Measurements from ENCODE around the gene PPP1R3F. TPM values are rescaled to one million over a fixed set of nuclear protein-coding genes. Genes with fewer than 3 reads are reported as not detected.

The PPP1R3F gene
- total RNA-seq, 3 donors from 2014 or later = 5.9 to 7.9 (median 7.2) TPM

DNA sequence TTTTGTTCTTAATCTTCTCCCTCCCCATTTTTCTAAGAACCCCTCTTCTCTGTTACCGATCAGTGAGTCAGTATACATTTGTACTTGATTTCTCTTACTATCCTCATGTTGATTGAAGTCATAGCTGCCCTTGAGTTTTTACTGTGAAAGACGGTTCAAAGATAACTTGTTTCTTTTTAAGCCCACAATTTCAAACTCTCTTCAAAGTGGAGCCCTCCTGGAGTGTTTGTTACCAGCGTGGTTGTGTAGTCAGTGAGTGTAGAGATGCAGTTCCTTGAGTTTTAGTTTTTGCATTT is 7.9 kb downstream of the PPP1R3F start:
- no peaks in the 10 kb centered on the region for H3K9me3 ChIP-seq
- TF ChIP-seq, protein P1, sequence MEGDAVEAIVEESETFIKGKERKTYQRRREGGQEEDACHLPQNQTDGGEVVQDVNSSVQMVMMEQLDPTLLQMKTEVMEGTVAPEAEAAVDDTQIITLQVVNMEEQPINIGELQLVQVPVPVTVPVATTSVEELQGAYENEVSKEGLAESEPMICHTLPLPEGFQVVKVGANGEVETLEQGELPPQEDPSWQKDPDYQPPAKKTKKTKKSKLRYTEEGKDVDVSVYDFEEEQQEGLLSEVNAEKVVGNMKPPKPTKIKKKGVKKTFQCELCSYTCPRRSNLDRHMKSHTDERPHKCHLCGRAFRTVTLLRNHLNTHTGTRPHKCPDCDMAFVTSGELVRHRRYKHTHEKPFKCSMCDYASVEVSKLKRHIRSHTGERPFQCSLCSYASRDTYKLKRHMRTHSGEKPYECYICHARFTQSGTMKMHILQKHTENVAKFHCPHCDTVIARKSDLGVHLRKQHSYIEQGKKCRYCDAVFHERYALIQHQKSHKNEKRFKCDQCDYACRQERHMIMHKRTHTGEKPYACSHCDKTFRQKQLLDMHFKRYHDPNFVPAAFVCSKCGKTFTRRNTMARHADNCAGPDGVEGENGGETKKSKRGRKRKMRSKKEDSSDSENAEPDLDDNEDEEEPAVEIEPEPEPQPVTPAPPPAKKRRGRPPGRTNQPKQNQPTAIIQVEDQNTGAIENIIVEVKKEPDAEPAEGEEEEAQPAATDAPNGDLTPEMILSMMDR (IDR thresholded peaks at IDR 0.05) = no peak
- TF ChIP-seq POLR2AphosphoS5 (IDR thresholded peaks at IDR 0.05) (no peak), POLR2A (IDR thresholded peaks at IDR 0.05) (no peak)
- intact Hi-C loops (cut with DNase I; ENCODE audit: low total_unique reads) = no loop called here

GRCh38 chrX:49278081-49278480 is 8.5 kb downstream of the PPP1R3F start:
- H3K4me1 ChIP-seq = no peaks in the 10 kb centered on the region
- no peaks in the 10 kb centered on the region for H3K36me3 ChIP-seq
- intact Hi-C loops (cut with DNase I; ENCODE audit: low total_unique reads) = no loop called here
- no peak overlapping the region for H3K4me3 ChIP-seq
- TF ChIP-seq POLR2A (IDR thresholded peaks at IDR 0.05) (no peak), POLR2AphosphoS5 (IDR thresholded peaks at IDR 0.05) (no peak)
- TF ChIP-seq, protein P1 (IDR thresholded peaks at IDR 0.05) = no peak
- no peak for DNase-seq (ENCODE audit: low spot score in 2 of 2)
- H3K27me3 ChIP-seq = peaks cover 0 to 60% of the 10 kb centered on the region in 2 donors
- no peaks in the 10 kb centered on the region for H3K9me3 ChIP-seq
- no peak overlapping the region for H3K27ac ChIP-seq

More for the DNA sequence above, 7.9 kb downstream of the PPP1R3F start:
- no peaks in the 10 kb centered on the region for H3K4me1 ChIP-seq
- peaks cover 0 to 60% of the 10 kb centered on the region in 2 donors for H3K27me3 ChIP-seq
- H3K27ac ChIP-seq = peak overlapping the region; percentile 33 to 56
- H3K4me3 ChIP-seq = no peak overlapping the region
- H3K36me3 ChIP-seq = no peaks in the 10 kb centered on the region
- DNase-seq (ENCODE audit: low spot score in 2 of 2) = no peak

GRCh38 chrX:49282647-49283011 is 13.0 kb downstream of the PPP1R3F start:
- H3K27me3 ChIP-seq = peaks cover 0 to 49% of the 10 kb centered on the region in 2 donors
- TF ChIP-seq POLR2A (IDR thresholded peaks at IDR 0.05) (no peak), POLR2AphosphoS5 (IDR thresholded peaks at IDR 0.05) (no peak)
- DNase-seq (ENCODE audit: low spot score in 2 of 2) = no peak
- intact Hi-C loops (cut with DNase I; ENCODE audit: low total_unique reads) = no loop called here
- H3K27ac ChIP-seq = no peak overlapping the region
- H3K4me1 ChIP-seq = no peaks in the 10 kb centered on the region
- no peaks in the 10 kb centered on the region for H3K36me3 ChIP-seq
- no peaks in the 10 kb centered on the region for H3K9me3 ChIP-seq
- H3K4me3 ChIP-seq = no peak overlapping the region

DNA sequence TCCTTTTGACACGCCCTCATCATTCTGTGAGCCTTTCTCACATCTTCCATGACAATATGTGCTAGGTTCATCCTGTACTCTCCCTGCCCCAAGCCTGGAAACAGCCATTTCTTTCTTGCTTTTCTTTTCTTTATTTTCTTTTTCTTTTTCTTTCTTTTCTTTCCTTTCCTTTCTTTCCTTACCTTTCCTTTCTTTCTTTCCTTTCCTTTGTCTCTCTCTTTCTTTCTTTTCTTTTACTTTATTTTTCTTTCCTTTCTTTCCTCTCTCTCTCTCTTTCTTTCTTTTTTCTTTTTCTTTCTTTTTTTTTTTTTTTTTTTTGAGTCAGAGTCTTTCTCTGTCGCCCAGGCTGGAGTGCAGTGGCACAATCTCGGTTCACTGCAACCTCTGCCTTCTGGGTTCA is 14.6 kb downstream of the PPP1R3F start:
- Histone ChIP-seq H3K4me3 (no peak overlapping the region), H3K27ac (no peak overlapping the region), H3K27me3 (peaks cover 0 to 45% of the 10 kb centered on the region in 2 donors), H3K9me3 (no peaks in the 10 kb centered on the region), H3K4me1 (no peaks in the 10 kb centered on the region), H3K36me3 (no peaks in the 10 kb centered on the region)
- no peak for TF ChIP-seq POLR2AphosphoS5 (IDR thresholded peaks at IDR 0.05)
- no peak for TF ChIP-seq POLR2A (IDR thresholded peaks at IDR 0.05)
- TF ChIP-seq, protein P1 (IDR thresholded peaks at IDR 0.05) = no peak
- intact Hi-C loops (cut with DNase I; ENCODE audit: low total_unique reads) = no loop called here
- DNase-seq (ENCODE audit: low spot score in 2 of 2) = no peak

- intact Hi-C loops (cut with DNase I; ENCODE audit: low total_unique reads) = no loop called here
- DNase-seq (ENCODE audit: low spot score in 2 of 2) = no peak
- no peaks in the 10 kb centered on the region for H3K36me3 ChIP-seq
- no peak overlapping the region for H3K27ac ChIP-seq
- H3K4me1 ChIP-seq = no peaks in the 10 kb centered on the region
- H3K27me3 ChIP-seq = peaks cover 0 to 43% of the 10 kb centered on the region in 2 donors
- H3K4me3 ChIP-seq = no peak overlapping the region
- TF ChIP-seq POLR2A (IDR thresholded peaks at IDR 0.05) (no peak), POLR2AphosphoS5 (IDR thresholded peaks at IDR 0.05) (no peak)
- TF ChIP-seq, protein P1 (IDR thresholded peaks at IDR 0.05) = no peak
- no peaks in the 10 kb centered on the region for H3K9me3 ChIP-seq
These were observed 16.5 kb downstream of the PPP1R3F start for GRCh38 chrX:49286136-49286535.

DNA sequence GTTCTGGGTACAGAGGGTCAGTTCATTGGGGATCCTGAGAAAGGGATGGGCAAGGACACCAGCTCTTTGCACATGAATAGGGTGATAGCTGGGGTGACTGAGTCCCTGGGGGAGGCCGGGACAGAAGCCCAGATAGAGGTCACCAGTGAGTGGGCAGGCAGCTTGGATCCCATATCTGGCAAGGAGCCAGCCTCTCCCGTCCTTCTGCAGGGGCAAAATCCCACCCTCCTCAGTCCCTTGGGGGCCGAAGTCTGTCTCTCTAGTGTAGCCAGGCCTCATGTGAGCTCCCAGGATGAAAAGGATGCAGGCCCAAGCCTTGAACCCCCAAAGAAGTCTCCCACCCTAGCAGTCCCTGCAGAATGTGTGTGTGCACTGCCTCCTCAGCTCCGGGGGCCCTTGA is 17.0 kb downstream of the PPP1R3F start:
- intact Hi-C loops (cut with DNase I; ENCODE audit: low total_unique reads) = no loop called here
- Histone ChIP-seq H3K4me1 (no peaks in the 10 kb centered on the region), H3K36me3 (no peaks in the 10 kb centered on the region), H3K4me3 (no peak overlapping the region), H3K27ac (no peak overlapping the region), H3K9me3 (no peaks in the 10 kb centered on the region), H3K27me3 (peaks cover 0 to 40% of the 10 kb centered on the region in 2 donors)
- no peak for DNase-seq (ENCODE audit: low spot score in 2 of 2)
- TF ChIP-seq POLR2A (IDR thresholded peaks at IDR 0.05) (no peak), POLR2AphosphoS5 (IDR thresholded peaks at IDR 0.05) (no peak)
- TF ChIP-seq, protein P1 (IDR thresholded peaks at IDR 0.05) = no peak

All from breast epithelium (tissue), 4 donors.